Mucosa of stomach (tissue), 1 donor: Measurements from ENCODE around the gene OGDH.

ENCODE experiments used
- H3K27me3 ChIP-seq: one replicate; pipeline ENCODE4 v1.7.0; 2013; ENCODE audit warnings: mild to moderate bottlenecking, low read length; ENCODE audit not compliant: control insufficient read depth, insufficient read depth
- H3K36me3 ChIP-seq: one replicate; pipeline ENCODE4 v1.7.0; 2013; ENCODE audit warnings: low read length; ENCODE audit not compliant: control insufficient read depth, insufficient read depth
- H3K4me1 ChIP-seq: one replicate; pipeline ENCODE4 v1.7.0; 2013; ENCODE audit warnings: mild to moderate bottlenecking, low read length; ENCODE audit not compliant: control insufficient read depth, insufficient read depth
- H3K4me3 ChIP-seq: one replicate; pipeline ENCODE4 v1.7.0; 2013; ENCODE audit warnings: low read length
- H3K9ac ChIP-seq: one replicate; pipeline ENCODE4 v1.7.0; 2013; ENCODE audit warnings: mild to moderate bottlenecking, low read length, moderate library complexity
- H3K9me3 ChIP-seq: one replicate; pipeline ENCODE4 v1.7.0; 2013; ENCODE audit warnings: mild to moderate bottlenecking, low read length, moderate library complexity; ENCODE audit not compliant: control insufficient read depth
- donor health status: Pancreatic carcinoma.

Gene OGDH

GRCh38 chr7:44625526-44626471, 19.4 kb downstream of the OGDH start:
- Histone ChIP-seq H3K27me3 (no peaks in the 10 kb centered on the region), H3K36me3 (peaks cover 8% of the 10 kb centered on the region), H3K4me3 (no peak overlapping the region), H3K9ac (peak overlapping the region; percentile 16), H3K4me1 (peaks cover 50% of the 10 kb centered on the region), H3K9me3 (no peaks in the 10 kb centered on the region)

GRCh38 chr7:44626620-44627019, 20.2 kb downstream of the OGDH start:
- H3K9ac ChIP-seq, result no peak overlapping the region
- peaks cover 51% of the 10 kb centered on the region for H3K4me1 ChIP-seq
- H3K4me3 ChIP-seq, result no peak overlapping the region
- H3K36me3 ChIP-seq, result peaks cover 8% of the 10 kb centered on the region
- H3K9me3 ChIP-seq, result no peaks in the 10 kb centered on the region
- no peaks in the 10 kb centered on the region for H3K27me3 ChIP-seq

GRCh38 chr7:44629829-44630522, 23.5 kb downstream of the OGDH start:
- H3K36me3 ChIP-seq, result peaks cover 8% of the 10 kb centered on the region
- H3K9ac ChIP-seq, result no peak overlapping the region
- no peak overlapping the region for H3K4me3 ChIP-seq
- no peaks in the 10 kb centered on the region for H3K9me3 ChIP-seq
- no peaks in the 10 kb centered on the region for H3K27me3 ChIP-seq
- peaks cover 71% of the 10 kb centered on the region for H3K4me1 ChIP-seq

- no peaks in the 10 kb centered on the region for H3K9me3 ChIP-seq
- peaks cover 7% of the 10 kb centered on the region for H3K36me3 ChIP-seq
- H3K4me1 ChIP-seq, result peaks cover 72% of the 10 kb centered on the region
- no peaks in the 10 kb centered on the region for H3K27me3 ChIP-seq
- no peak overlapping the region for H3K9ac ChIP-seq
- no peak overlapping the region for H3K4me3 ChIP-seq
Measured at GRCh38 chr7:44630792-44631457, 24.5 kb downstream of the OGDH start.

GRCh38 chr7:44631458-44632115, 25.2 kb downstream of the OGDH start:
- Histone ChIP-seq H3K36me3 (peaks cover under 1% of the 10 kb centered on the region), H3K4me1 (peaks cover 72% of the 10 kb centered on the region), H3K4me3 (no peak overlapping the region), H3K27me3 (no peaks in the 10 kb centered on the region), H3K9me3 (no peaks in the 10 kb centered on the region), H3K9ac (no peak overlapping the region)

- Histone ChIP-seq H3K36me3 (no peaks in the 10 kb centered on the region), H3K9me3 (no peaks in the 10 kb centered on the region), H3K4me3 (no peak overlapping the region), H3K4me1 (peaks cover 76% of the 10 kb centered on the region), H3K9ac (no peak overlapping the region), H3K27me3 (no peaks in the 10 kb centered on the region)
Measured at GRCh38 chr7:44632196-44632595, 25.8 kb downstream of the OGDH start.

- H3K4me3 ChIP-seq, result peak overlapping the region; percentile 23
- H3K36me3 ChIP-seq, result no peaks in the 10 kb centered on the region
- no peaks in the 10 kb centered on the region for H3K9me3 ChIP-seq
- peaks cover 88% of the 10 kb centered on the region for H3K4me1 ChIP-seq
- peak overlapping the region; percentile 40 for H3K9ac ChIP-seq
- no peaks in the 10 kb centered on the region for H3K27me3 ChIP-seq
Measured at GRCh38 chr7:44633254-44634186, 27.1 kb downstream of the OGDH start.

GRCh38 chr7:44634187-44634838, 27.9 kb downstream of the OGDH start:
- Histone ChIP-seq H3K9ac (peak overlapping the region; percentile 40), H3K36me3 (no peaks in the 10 kb centered on the region)

GRCh38 chr7:44634839-44635591, 28.6 kb downstream of the OGDH start:
- Histone ChIP-seq H3K9ac (peak overlapping the region; percentile 40), H3K27me3 (no peaks in the 10 kb centered on the region), H3K4me1 (peaks cover 95% of the 10 kb centered on the region)

More at GRCh38 chr7:44634187-44634838, 27.9 kb downstream of the OGDH start:
- H3K9me3 ChIP-seq, result no peaks in the 10 kb centered on the region
- no peaks in the 10 kb centered on the region for H3K27me3 ChIP-seq
- peak overlapping the region; percentile 23 for H3K4me3 ChIP-seq
- H3K4me1 ChIP-seq, result peaks cover 88% of the 10 kb centered on the region

GRCh38 chr7:44636041-44636584, 29.7 kb downstream of the OGDH start:
- H3K9ac ChIP-seq, result peak overlapping the region; percentile 8
- H3K27me3 ChIP-seq, result no peaks in the 10 kb centered on the region
- H3K4me1 ChIP-seq, result peaks cover 93% of the 10 kb centered on the region
- H3K4me3 ChIP-seq, result no peak overlapping the region
- no peaks in the 10 kb centered on the region for H3K9me3 ChIP-seq
- no peaks in the 10 kb centered on the region for H3K36me3 ChIP-seq

More at GRCh38 chr7:44634839-44635591, 28.6 kb downstream of the OGDH start:
- Histone ChIP-seq H3K36me3 (no peaks in the 10 kb centered on the region), H3K9me3 (no peaks in the 10 kb centered on the region), H3K4me3 (no peak overlapping the region)
